Effector memory CD4-positive, alpha-beta T cell (primary cell): ENCODE measurements around the gene KIF3A.

ENCODE experiments used
- DNase-seq, 3 donors: peaks; one replicate each; pipeline ENCODE4 v3.0.0-alpha.2; 2020
- H3K27ac ChIP-seq: 2 replicates; pipeline ENCODE4 v1.7.0; 2013; ENCODE audit warnings: mild to moderate bottlenecking, low read length, moderate library complexity; ENCODE audit not compliant: insufficient read depth, poor library complexity, severe bottlenecking
- H3K27me3 ChIP-seq: replicated peaks from 2 replicates; pipeline ENCODE4 v1.7.0; 2013; ENCODE audit warnings: mild to moderate bottlenecking, low read length; ENCODE audit not compliant: insufficient read depth, control insufficient read depth, poor library complexity, severe bottlenecking
- H3K36me3 ChIP-seq: 2 replicates; pipeline ENCODE4 v1.7.0; 2013; ENCODE audit warnings: mild to moderate bottlenecking, low read length, moderate library complexity; ENCODE audit not compliant: control insufficient read depth, insufficient read depth
- H3K4me1 ChIP-seq: 2 replicates; pipeline ENCODE4 v1.7.0; 2013; ENCODE audit warnings: low read length, mild to moderate bottlenecking; ENCODE audit not compliant: control insufficient read depth, insufficient read depth, poor library complexity, severe bottlenecking
- H3K4me3 ChIP-seq: 2 replicates; pipeline ENCODE4 v1.7.0; 2013; ENCODE audit warnings: low read length, low read depth, mild to moderate bottlenecking; ENCODE audit not compliant: insufficient read depth, poor library complexity, severe bottlenecking
- H3K9me3 ChIP-seq: 2 replicates; pipeline ENCODE4 v1.7.0; 2013; ENCODE audit warnings: mild to moderate bottlenecking, low read length, moderate library complexity; ENCODE audit not compliant: control insufficient read depth

KIF3A gene

GRCh38 chr5:132771503-132771998, 34.2 kb upstream of the KIF3A start:
- Histone ChIP-seq H3K4me3 (no peak overlapping the region), H3K9me3 (no peaks in the 10 kb centered on the region), H3K27ac (no peak overlapping the region), H3K4me1 (peaks cover 11% of the 10 kb centered on the region), H3K36me3 (no peaks in the 10 kb centered on the region), H3K27me3 (no peaks in the 10 kb centered on the region)
- DNase-seq: no peak

- no peak for DNase-seq
- Histone ChIP-seq H3K4me1 (peaks cover 1% of the 10 kb centered on the region), H3K9me3 (no peaks in the 10 kb centered on the region), H3K4me3 (no peak overlapping the region), H3K27me3 (no peaks in the 10 kb centered on the region), H3K36me3 (no peaks in the 10 kb centered on the region), H3K27ac (no peak overlapping the region)
Observed at GRCh38 chr5:132770476-132771159, 33.3 kb upstream of the KIF3A start.

DNA sequence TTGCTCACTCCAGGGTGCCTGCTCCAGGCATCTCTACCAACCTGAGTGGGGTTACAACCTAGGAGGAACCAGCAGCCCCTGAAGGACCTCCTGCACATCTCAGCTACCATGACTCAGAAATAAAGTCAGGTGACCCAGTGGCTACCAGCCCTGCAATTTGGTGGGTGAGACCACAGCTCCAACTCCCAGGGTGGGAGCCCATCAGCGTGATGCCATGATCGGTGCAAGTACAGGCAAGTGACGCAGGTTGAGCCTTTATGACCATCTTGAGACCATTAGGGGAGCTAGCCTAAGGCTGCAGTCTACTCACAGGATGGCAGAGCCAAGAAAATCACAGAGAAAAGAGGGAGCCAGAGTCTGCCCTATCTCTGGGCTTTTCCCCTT, 31.1 kb upstream of the KIF3A start:
- no peaks in the 10 kb centered on the region for H3K36me3 ChIP-seq
- no peak overlapping the region for H3K27ac ChIP-seq
- H3K4me1 ChIP-seq: no peaks in the 10 kb centered on the region
- H3K9me3 ChIP-seq: no peaks in the 10 kb centered on the region
- H3K4me3 ChIP-seq: no peak overlapping the region
- no peaks in the 10 kb centered on the region for H3K27me3 ChIP-seq
- DNase-seq: no peak

DNA sequence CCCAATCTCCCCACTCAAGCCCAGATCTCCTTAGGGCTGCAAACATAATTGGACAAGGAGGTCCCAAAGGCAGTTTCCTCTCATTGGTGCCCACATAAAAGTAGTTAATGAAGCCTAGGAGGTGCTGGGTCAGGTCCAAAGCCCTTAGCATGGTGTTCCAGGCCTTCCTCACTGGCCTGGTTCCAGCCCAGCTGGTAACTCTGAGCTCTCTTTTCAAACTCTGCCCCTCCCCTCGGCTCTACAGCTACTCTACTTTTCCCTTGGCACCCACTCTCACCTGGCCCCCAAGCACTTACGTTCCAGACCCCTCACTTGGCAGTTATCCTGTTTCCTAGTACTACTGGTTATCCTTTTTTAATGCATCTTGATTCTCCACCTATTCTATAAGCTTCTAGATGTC, 29.8 kb upstream of the KIF3A start:
- H3K4me1 ChIP-seq: no peaks in the 10 kb centered on the region
- H3K9me3 ChIP-seq: no peaks in the 10 kb centered on the region
- H3K27ac ChIP-seq: no peak overlapping the region
- no peak overlapping the region for H3K4me3 ChIP-seq
- H3K27me3 ChIP-seq: no peaks in the 10 kb centered on the region
- no peaks in the 10 kb centered on the region for H3K36me3 ChIP-seq
- DNase-seq: no peak

GRCh38 chr5:132766806-132767055, 29.4 kb upstream of the KIF3A start:
- H3K27me3 ChIP-seq: no peaks in the 10 kb centered on the region
- H3K27ac ChIP-seq: no peak overlapping the region
- DNase-seq: no peak
- H3K36me3 ChIP-seq: no peaks in the 10 kb centered on the region
- no peak overlapping the region for H3K4me3 ChIP-seq
- H3K4me1 ChIP-seq: no peaks in the 10 kb centered on the region
- no peaks in the 10 kb centered on the region for H3K9me3 ChIP-seq

- Histone ChIP-seq H3K36me3 (no peaks in the 10 kb centered on the region), H3K9me3 (no peaks in the 10 kb centered on the region), H3K4me1 (no peaks in the 10 kb centered on the region), H3K27me3 (no peaks in the 10 kb centered on the region), H3K27ac (no peak overlapping the region), H3K4me3 (no peak overlapping the region)
- DNase-seq: no peak
Observed at GRCh38 chr5:132766020-132766805, 28.9 kb upstream of the KIF3A start.

GRCh38 chr5:132765311-132766019, 28.1 kb upstream of the KIF3A start:
- no peaks in the 10 kb centered on the region for H3K4me1 ChIP-seq
- H3K36me3 ChIP-seq: no peaks in the 10 kb centered on the region
- no peak overlapping the region for H3K27ac ChIP-seq
- no peaks in the 10 kb centered on the region for H3K9me3 ChIP-seq
- no peaks in the 10 kb centered on the region for H3K27me3 ChIP-seq
- no peak for DNase-seq
- no peak overlapping the region for H3K4me3 ChIP-seq

DNA sequence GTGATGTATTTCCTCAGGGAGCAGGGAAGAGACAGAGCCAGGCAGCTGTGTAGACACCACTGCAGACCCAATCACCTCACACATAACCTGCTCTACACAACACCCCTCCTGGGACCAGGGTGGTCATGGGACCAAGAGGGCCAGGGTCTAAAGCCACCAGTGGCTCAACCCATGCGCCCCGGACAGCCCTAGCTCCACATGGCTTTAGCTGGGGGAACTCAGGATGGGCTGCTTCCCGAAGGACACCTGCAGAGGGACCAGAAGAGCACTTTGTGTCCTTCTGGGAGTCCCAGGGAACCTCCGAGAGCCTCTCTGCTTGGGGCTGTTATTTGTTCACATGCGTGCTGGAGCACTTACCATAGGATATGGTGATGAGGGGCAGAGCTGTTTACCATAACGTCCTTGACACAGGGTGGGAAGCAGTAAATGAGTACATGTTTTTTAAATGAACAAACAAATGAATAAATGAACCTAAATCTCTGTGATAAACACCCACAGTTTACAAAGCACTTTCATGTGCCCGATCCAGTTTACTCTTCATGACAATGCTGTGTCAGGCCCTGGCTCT, 27.4 kb upstream of the KIF3A start:
- Histone ChIP-seq H3K27me3 (no peaks in the 10 kb centered on the region), H3K9me3 (no peaks in the 10 kb centered on the region), H3K4me1 (no peaks in the 10 kb centered on the region), H3K36me3 (no peaks in the 10 kb centered on the region), H3K4me3 (no peak overlapping the region), H3K27ac (no peak overlapping the region)
- DNase-seq: no peak

DNA sequence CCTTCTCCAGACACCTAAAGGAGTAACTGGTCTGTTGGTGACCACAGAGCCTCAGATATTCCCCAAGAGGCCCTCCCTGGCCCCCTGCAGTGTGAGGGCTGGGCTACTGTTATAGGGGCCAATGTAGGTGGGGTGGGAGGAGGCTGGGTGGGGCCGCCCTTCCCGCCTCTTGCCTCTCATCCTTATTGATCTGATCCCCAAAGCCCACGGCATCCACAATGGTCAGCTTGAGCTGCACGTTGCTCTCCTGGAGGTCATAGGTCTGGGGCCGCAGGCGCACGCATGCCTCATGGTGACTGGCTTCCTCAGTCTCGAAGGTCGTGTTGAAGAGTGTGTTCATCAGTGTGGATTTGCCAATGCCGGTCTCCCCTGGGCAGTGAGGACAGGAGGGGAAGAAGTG, 26.7 kb upstream of the KIF3A start:
- H3K27me3 ChIP-seq: no peaks in the 10 kb centered on the region
- H3K4me1 ChIP-seq: no peaks in the 10 kb centered on the region
- H3K9me3 ChIP-seq: no peaks in the 10 kb centered on the region
- no peak for DNase-seq
- H3K27ac ChIP-seq: no peak overlapping the region
- H3K36me3 ChIP-seq: no peaks in the 10 kb centered on the region
- H3K4me3 ChIP-seq: no peak overlapping the region
